Small intestine (tissue), 7 donors: ENCODE results near the gene JPH3. TPM values are rescaled to one million over a fixed set of nuclear protein-coding genes. Genes with fewer than 3 reads are reported as not detected.

Experiments
- DNase-seq, 2 donors: peaks; one replicate each; pipeline versions ENCODE4 v3.0.0 to v3.0.0-alpha.2; 2013
- FAIRE-seq: peaks from 2 replicates; lab custom pipeline; 2012; peaks lifted over from hg19 to GRCh38; lab: Jason Lieb, UNC
- H3K27ac ChIP-seq, 3 donors: one replicate each; pipeline ENCODE4 v1.5.1; 2013; ENCODE audit warnings: low read length in 2 of 3, mild to moderate bottlenecking in 2 of 3, control low read depth in 1 of 3, inconsistent platforms in 1 of 3, low read depth in 1 of 3, moderate library complexity in 1 of 3
- H3K27me3 ChIP-seq, 3 donors: one replicate each; pipeline ENCODE4 v1.6.1; 2013; ENCODE audit warnings: low read length in 3 of 3, inconsistent platforms in 1 of 3; ENCODE audit not compliant: control insufficient read depth in 3 of 3, insufficient read depth in 3 of 3
- H3K36me3 ChIP-seq, 3 donors: one replicate each; pipeline ENCODE4 v1.6.1; 2013; ENCODE audit warnings: low read length in 3 of 3, inconsistent platforms in 1 of 3, low read depth in 1 of 3, mild to moderate bottlenecking in 1 of 3, moderate library complexity in 1 of 3; ENCODE audit not compliant: control insufficient read depth in 3 of 3, insufficient read depth in 2 of 3
- H3K4me1 ChIP-seq, 3 donors: one replicate each; pipeline ENCODE4 v1.6.1; 2013; ENCODE audit warnings: low read length in 2 of 3, inconsistent platforms in 1 of 3, low read depth in 1 of 3, mild to moderate bottlenecking in 1 of 3, moderate library complexity in 1 of 3; ENCODE audit not compliant: control insufficient read depth in 3 of 3, insufficient read depth in 2 of 3
- H3K4me3 ChIP-seq, 3 donors: one replicate each; pipeline ENCODE4 v1.5.1; 2013; ENCODE audit warnings: low read length in 3 of 3, control low read depth in 1 of 3, inconsistent platforms in 1 of 3, low read depth in 1 of 3, mild to moderate bottlenecking in 1 of 3, moderate library complexity in 1 of 3
- H3K9me3 ChIP-seq, 2 donors: one replicate each; pipeline ENCODE4 v1.6.1; 2013; ENCODE audit warnings: low read depth in 1 of 2, low read length in 1 of 2; ENCODE audit not compliant: control insufficient read depth in 2 of 2, insufficient read depth in 1 of 2
- WGBS, 3 donors: extraction: QIAGEN DNeasy Blood & Tissue Kit; methylation state at CpG; one replicate each; pipeline ENCODE4 v1.1.7; 2013; 5-methylcytosine and 5-hydroxymethylcytosine counted together
- polyA plus RNA-seq, 4 donors: library from polyadenylated mRNA; stranded (reverse) in 3 of 4; unstranded in 1 of 4; fragments of 200-250 nt in 3 of 4; fragments of 120-200 nt in 1 of 4; gene quantifications; one replicate each; pipeline versions ENCODE4 v1.2.1 to v1.2.3, GENCODE V29; 2013
- donor health status: healthy with polysubstance abuse.
- donor health status: control.
- donor health status: control.
- donor health status: Bipolar disorder and iron deficiency.
- donor health status: healthy.

The JPH3 gene
- polyA plus RNA-seq, 4 donors, result 0.22 to 2.4 TPM; not detected in 2

DNA sequence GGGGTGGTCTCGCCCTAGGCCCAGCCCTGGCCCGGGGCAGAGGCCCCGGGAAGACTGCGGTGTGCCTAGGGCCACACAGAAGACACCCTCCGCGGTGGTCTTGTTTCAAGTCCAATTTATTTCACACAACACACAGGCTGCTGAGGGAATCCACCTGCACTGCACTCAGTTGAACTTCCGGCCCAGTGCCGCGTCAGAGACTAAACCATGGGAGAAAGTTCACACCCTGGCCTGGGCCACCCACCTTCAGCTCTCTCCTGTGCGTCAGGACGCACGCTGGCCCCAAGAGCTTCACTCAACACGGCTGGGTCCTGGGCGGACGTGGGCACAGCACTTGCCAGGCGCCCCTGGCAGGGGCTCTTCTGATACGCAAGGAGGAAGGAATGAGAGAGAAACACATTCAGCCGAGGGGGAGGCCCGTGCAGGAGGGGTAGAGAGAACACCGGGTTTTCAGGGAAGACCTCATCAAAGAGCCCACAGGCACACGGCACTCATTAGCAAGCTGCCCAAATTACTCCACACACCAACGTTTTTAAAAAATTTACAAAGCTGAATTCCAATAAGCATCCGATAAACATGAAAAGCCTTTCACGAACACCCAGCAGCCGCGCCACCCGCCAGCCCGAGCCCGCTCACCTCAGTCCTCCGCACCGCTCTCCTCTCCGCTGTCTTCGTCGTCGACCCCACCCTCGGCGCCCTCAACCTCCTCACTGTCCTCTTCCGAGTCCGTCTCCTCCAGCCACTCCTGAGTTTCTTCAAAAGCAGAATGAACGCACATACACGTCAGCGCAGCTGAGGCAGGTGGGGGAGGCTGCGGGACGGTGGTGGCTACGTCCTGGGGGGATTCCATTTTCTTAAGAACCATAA, 105.6 kb downstream of the JPH3 start:
- no peak for DNase-seq
- Histone ChIP-seq H3K4me3 (no peak overlapping the region), H3K36me3 (peaks cover 0 to 80% (median 14%) of the 10 kb centered on the region in 3 donors), H3K27me3 (no peaks in the 10 kb centered on the region), H3K27ac (no peak overlapping the region), H3K9me3 (no peaks in the 10 kb centered on the region), H3K4me1 (no peaks in the 10 kb centered on the region)
- no peak for FAIRE-seq
- WGBS, 3 donors, result 93 to 95% (median 95%) methylated on average over 45 of the region's 45 CpGs

DNA sequence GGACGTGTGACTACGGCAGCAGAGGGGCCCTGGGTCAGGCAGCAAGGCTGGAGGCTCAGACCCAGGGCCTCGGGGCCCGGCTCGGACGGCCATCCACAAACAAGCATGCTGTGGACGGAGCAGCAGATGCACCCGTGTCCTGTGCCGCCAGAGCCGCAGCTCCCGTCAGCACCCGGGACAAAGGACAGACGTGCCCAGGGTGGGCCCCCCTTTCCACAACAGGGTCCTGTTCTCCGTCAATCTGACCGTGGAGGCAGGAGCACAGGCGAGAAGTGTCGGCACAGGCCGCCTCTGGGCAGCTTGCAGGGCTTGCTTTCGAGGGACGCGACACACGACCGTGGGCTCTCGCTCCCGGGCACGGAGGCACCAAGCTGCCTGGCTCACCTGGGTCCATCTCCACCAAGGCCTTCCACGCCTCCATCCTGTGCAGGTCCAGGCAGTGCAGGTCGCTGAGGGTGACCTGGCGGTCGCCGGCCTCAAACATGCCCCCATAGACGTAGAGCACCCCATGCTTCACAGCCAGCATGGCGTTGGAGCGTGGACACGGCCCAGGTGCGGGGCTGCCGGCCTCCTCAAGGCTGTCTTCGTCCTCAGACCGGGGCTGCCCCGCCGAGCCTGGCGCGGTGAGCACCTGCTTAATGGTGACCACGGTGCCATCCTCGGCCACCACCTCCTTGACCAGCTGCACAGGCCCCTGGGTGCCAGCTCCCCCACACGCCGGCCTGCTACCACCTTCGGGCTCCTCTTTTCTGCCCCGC, 106.8 kb downstream of the JPH3 start:
- Histone ChIP-seq H3K27me3 (no peaks in the 10 kb centered on the region), H3K4me1 (no peaks in the 10 kb centered on the region), H3K9me3 (no peaks in the 10 kb centered on the region), H3K27ac (no peak overlapping the region), H3K4me3 (no peak overlapping the region), H3K36me3 (peaks cover 0 to 77% (median 14%) of the 10 kb centered on the region in 3 donors)
- FAIRE-seq (no peak), DNase-seq (no peak)
- 93 to 98% (median 96%) methylated on average over 46 to 49 of the region's 49 CpGs for WGBS, 3 donors

DNA sequence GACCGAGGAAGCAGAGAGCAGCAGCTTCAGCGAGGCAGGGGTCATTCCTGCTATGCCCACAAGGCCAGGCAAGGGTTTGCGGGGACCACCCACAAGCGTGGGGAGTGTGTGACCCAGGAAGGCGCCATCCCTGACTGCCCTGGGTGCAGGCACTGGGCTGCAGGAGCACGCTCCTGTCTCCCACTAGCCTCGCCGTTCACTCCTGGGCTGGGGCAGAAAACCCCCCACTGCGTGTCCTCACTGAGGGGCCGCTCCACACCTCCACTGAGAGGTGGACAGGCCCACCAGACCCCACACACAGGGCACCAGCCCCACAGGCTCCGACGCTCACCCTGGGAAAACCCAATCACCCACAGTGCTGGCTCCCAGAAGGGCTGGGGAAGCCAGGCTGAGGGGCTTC, 107.4 kb downstream of the JPH3 start:
- 94 to 96% (median 96%) methylated on average over 10 to 12 of the region's 12 CpGs for WGBS, 3 donors
- FAIRE-seq (no peak), DNase-seq (no peak)
- no peaks in the 10 kb centered on the region for H3K9me3 ChIP-seq
- H3K27me3 ChIP-seq, result no peaks in the 10 kb centered on the region
- no peaks in the 10 kb centered on the region for H3K4me1 ChIP-seq
- no peak overlapping the region for H3K4me3 ChIP-seq
- H3K36me3 ChIP-seq, result peaks cover 0 to 82% (median 14%) of the 10 kb centered on the region in 3 donors
- no peak overlapping the region for H3K27ac ChIP-seq

DNA sequence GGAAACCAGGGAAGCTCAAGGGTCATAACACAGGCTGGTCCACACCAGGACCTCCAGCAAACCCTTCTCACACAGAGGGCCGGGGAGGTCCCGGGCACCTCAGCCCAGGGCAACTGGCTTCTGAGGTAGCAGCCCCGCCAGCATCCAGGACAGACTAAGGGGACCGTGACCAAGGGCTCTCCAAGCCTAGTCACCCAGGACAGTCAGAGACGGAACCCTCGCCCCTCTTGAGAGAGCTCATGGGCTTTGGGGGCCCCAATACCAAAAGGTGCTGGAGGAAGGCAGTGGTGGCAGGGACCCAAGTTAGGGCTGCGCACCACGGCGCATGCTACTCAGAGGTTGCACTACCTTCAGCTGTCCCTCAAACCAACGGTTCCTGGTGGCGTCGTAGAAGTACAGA, 108.6 kb downstream of the JPH3 start:
- Histone ChIP-seq H3K27me3 (no peaks in the 10 kb centered on the region), H3K36me3 (peaks cover 0 to 88% (median 17%) of the 10 kb centered on the region in 3 donors), H3K4me1 (no peaks in the 10 kb centered on the region), H3K27ac (no peak overlapping the region), H3K4me3 (no peak overlapping the region), H3K9me3 (no peaks in the 10 kb centered on the region)
- DNase-seq (no peak), FAIRE-seq (no peak)
- WGBS, 3 donors, result 91 to 97% (median 94%) methylated on average over 12 of the region's 12 CpGs

DNA sequence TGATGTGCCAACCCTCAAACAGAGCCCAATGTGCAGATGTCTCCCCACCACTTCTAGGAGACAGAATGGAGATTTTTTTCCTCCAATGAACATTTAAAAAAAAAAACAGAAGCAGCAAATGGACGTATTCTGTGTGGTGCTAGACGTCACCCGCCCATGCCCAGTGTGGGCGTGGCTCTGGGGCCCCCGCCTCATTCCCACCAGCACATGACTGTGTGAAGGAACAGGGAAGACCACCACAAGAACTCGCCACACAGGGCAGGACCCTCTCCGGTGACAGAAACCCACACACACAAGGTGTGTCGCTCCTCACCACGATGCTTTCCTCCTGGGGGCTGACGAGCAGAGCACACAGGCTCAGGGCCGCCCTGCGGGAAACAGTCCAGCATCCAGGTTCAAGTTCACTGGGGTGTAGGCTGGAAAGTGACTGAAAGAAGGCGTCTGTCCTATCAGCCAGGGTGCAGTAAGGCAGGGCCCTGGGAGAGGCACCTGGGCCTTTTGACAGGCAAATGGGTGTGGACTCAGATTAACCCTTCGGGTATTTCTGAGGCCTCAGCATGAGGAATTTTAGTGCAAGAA, 110.0 kb downstream of the JPH3 start:
- H3K36me3 ChIP-seq, result peaks cover 0 to 88% (median 17%) of the 10 kb centered on the region in 3 donors
- FAIRE-seq (no peak), DNase-seq (peak in 1 of 2 donors; percentile 52)
- 64 to 78% (median 69%) methylated on average over 14 of the region's 14 CpGs for WGBS, 3 donors
- H3K9me3 ChIP-seq, result no peaks in the 10 kb centered on the region
- H3K4me3 ChIP-seq, result no peak overlapping the region
- no peaks in the 10 kb centered on the region for H3K4me1 ChIP-seq
- no peak overlapping the region for H3K27ac ChIP-seq
- H3K27me3 ChIP-seq, result no peaks in the 10 kb centered on the region

DNA sequence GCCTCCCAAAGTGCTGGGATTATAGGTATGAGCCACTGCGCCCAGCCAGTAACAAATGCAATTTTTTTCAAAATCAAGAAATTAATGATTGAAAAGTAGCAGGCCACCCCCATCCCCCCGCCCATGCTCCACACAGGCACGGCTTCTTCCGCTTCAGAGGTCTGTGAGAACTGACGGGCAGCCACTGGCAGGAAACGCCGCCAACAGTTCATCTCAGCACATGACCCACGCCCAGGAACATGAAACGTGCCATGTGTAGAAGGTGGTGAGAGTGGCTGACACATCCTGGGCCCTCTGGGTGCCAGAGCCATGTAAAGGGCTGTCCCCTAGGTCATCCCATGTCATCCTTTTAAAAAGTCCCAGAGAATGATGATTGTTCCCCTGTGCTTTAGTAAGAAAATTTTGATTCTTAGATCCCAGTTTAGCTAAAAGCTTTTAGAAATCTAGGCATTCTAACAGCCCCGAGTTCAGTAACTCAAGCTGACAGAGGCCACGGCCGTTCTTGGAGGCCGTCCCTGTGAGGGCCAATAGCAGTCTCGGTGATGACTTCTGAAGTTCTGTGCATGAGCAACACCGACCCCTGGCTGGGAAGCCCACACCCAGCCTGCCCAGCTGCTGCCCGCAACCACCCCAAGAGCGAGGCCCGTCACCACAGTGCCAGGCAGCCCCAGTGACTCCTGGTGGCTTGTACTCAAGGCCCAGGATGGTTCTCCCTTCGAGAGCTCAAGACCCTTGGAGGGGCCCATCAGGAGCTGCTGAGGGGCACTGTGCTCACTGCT, 111.3 kb downstream of the JPH3 start:
- H3K36me3 ChIP-seq, result peaks cover 0 to 77% (median 11%) of the 10 kb centered on the region in 3 donors
- no peaks in the 10 kb centered on the region for H3K4me1 ChIP-seq
- H3K9me3 ChIP-seq, result no peaks in the 10 kb centered on the region
- no peaks in the 10 kb centered on the region for H3K27me3 ChIP-seq
- DNase-seq (no peak), FAIRE-seq (no peak)
- H3K4me3 ChIP-seq, result no peak overlapping the region
- WGBS, 3 donors, result 86 to 96% (median 86%) methylated on average over 19 of the region's 19 CpGs
- H3K27ac ChIP-seq, result no peak overlapping the region

DNA sequence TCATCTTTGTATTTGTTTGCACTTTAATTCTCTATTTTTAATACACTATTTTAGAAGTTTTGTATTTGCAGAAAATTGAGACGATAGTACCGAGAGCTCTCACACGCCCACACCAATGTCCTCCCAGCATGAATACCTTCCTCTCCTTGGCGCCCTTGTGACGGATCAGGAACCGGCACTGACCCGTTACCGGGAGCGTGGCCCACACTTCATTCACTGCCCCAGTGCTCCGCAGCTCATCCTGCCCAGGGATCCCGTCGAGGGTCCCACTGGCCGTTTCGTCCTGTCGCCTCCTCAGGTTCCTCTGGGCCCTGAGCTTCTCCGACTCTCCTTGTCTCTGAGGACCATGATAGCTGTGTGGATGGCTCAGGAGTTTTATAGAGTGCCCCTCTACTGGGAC, 112.9 kb downstream of the JPH3 start:
- H3K27me3 ChIP-seq, result no peaks in the 10 kb centered on the region
- WGBS, 3 donors, result 97 to 98% (median 97%) methylated on average over 16 of the region's 16 CpGs
- peaks cover 0 to 67% (median 5%) of the 10 kb centered on the region in 3 donors for H3K36me3 ChIP-seq
- H3K9me3 ChIP-seq, result no peaks in the 10 kb centered on the region
- DNase-seq (no peak), FAIRE-seq (no peak)
- H3K4me3 ChIP-seq, result no peak overlapping the region
- no peaks in the 10 kb centered on the region for H3K4me1 ChIP-seq
- no peak overlapping the region for H3K27ac ChIP-seq

DNA sequence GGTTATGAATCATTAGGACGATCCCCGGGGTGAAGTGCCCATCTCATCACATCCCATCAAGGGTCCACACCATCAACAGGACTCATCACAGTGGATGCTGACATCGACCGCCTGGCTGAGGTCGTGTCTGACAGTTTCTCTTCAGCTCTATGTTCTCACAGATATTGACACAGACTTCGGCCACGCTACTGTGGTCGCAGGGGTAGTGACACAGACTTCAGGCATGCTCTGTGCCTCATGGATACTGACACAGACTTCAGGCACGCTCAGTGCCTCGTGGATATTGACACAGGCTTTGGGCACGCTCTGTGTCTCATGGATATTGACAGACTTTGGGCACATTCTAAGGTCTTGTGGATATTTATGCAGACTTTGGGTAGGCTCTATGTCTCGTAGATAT, 113.3 kb downstream of the JPH3 start:
- Histone ChIP-seq H3K27ac (no peak overlapping the region), H3K9me3 (no peaks in the 10 kb centered on the region), H3K4me3 (no peak overlapping the region), H3K4me1 (no peaks in the 10 kb centered on the region), H3K36me3 (peaks cover 0 to 67% (median 5%) of the 10 kb centered on the region in 3 donors), H3K27me3 (no peaks in the 10 kb centered on the region)
- FAIRE-seq (no peak), DNase-seq (no peak)
- 97 to 98% (median 97%) methylated on average over 12 of the region's 12 CpGs for WGBS, 3 donors
